Measurements from ENCODE around the gene CTNND2.

CTNND2 gene

GRCh38 chr5:11780641-11781345 is 123.5 kb downstream of the CTNND2 start:
- no peak for DNase-seq (ENCODE audit: low read depth)

DNA sequence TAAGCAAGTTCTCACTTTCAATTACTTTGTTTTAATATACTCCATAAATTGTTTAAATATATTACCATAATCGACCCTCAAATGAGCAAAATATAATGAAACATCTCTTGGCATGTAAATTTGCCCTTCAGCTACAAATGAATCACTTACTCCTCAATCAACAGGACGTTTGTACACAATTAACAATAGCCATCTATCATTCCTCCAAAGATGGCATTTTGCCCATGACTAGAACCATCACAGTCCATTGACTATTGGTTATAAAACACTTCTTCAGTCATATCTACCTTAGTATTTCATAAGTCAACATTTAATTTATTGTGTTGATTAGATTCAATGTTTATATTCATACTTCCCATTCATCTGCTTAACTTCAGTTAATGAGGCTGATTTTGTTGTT is 127.2 kb downstream of the CTNND2 start:
- no peak for DNase-seq (ENCODE audit: low read depth)

DNA sequence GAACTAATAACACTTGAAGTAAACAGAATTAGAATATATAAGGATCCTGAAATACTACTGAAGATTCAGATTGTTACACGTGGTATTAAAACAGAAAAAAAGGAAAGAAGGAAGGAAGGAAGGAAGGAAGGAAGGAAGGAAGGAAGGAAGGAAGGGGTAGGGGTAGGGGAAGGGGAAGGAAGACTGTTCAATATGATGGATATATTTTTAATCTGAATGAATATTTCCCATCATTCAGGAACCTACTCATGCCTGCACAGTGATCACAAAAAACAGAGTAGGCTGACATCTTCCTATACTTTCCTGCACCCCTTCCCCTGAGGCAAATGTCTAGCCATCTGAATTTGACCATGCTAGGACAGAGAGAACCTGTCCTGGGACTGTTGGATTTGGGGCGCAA is 133.9 kb downstream of the CTNND2 start:
- DNase-seq (ENCODE audit: low read depth) = no peak

- no peak for DNase-seq (ENCODE audit: low read depth)
Observed at GRCh38 chr5:11760934-11761603, 143.2 kb downstream of the CTNND2 start.

DNA sequence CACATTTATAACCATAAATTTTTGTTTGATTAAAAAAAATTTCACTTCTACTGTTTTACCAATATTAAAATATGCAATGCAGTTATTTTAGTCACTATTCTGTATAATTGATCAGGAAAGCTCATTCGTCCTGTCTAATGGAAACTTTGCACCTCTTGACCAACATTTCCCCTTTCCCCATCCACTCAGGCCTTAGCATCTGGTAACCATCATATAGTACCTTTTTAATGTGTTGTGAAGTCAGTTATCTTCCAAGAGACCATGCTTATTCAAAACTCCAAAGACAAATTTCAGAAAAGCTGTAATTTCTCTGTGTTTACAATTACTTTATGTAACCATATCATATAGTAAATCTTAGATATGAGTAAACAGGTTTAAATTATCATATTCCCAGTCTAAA is 145.9 kb downstream of the CTNND2 start:
- no peak for DNase-seq (ENCODE audit: low read depth)

DNA sequence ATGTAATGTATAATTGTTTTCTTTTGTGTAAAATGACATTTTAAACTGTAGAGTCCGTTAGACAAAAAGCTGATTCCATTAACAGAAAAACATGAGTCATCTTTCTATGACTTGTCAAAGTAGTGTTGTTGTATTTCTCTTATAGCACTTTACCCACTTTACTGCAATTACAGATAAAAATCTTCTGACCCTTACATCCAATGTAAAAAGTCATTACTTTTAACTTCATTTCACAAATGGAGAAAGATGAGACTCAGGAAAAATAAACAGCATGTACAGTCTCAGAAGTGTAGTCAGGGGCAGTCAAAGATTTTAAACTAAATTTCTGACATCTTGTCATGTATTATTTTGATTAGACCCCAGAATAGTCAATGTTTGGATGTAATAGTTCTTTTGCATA is 146.6 kb downstream of the CTNND2 start:
- no peak for DNase-seq (ENCODE audit: low read depth)

- DNase-seq (ENCODE audit: low read depth) = no peak
Observed at GRCh38 chr5:11737010-11737409, 167.2 kb downstream of the CTNND2 start.

DNA sequence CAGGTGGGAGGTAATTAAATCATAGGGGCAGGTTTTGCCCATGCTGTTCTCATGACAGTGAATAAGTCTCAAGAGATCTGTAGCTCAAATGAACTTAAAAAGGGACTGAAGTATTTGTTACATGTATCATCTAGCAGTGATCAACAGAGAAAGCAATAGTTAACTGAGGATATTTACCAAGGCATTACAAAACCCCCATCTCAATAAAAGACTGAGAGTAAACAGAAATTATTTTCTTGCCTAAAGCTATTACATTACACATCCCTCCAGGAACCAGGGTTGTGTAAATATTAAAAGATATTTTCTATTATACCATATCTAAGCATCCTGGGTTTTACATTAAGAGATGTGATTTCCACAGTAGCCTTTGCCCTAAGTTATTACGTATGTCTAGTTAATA is 169.9 kb downstream of the CTNND2 start:
- DNase-seq (ENCODE audit: low read depth) = no peak

DNA sequence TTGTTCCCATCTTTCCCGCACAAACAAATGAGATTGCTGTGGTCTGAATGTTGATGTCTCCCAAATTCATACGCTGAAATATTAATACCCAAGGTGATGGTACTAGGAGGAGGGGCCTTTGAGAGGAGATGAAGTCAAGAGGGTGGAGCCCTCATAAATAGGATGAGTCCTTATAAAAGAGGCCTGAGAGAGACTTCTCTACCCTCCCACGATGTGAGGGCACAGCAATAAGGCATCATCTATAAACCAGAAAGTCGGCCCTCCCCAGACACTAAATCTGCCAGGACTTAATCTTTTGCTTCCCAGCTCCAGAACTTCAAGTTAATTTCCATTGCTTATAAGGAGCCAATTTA is 170.4 kb downstream of the CTNND2 start:
- DNase-seq (ENCODE audit: low read depth) = no peak

- DNase-seq (ENCODE audit: low read depth) = no peak
Observed at GRCh38 chr5:11733185-11733839, 170.9 kb downstream of the CTNND2 start.

- DNase-seq (ENCODE audit: low read depth) = no peak
Observed at GRCh38 chr5:11724940-11725339, 179.3 kb downstream of the CTNND2 start.

GRCh38 chr5:11719888-11720481 is 184.3 kb downstream of the CTNND2 start:
- DNase-seq (ENCODE audit: low read depth) = peak; percentile 36

DNA sequence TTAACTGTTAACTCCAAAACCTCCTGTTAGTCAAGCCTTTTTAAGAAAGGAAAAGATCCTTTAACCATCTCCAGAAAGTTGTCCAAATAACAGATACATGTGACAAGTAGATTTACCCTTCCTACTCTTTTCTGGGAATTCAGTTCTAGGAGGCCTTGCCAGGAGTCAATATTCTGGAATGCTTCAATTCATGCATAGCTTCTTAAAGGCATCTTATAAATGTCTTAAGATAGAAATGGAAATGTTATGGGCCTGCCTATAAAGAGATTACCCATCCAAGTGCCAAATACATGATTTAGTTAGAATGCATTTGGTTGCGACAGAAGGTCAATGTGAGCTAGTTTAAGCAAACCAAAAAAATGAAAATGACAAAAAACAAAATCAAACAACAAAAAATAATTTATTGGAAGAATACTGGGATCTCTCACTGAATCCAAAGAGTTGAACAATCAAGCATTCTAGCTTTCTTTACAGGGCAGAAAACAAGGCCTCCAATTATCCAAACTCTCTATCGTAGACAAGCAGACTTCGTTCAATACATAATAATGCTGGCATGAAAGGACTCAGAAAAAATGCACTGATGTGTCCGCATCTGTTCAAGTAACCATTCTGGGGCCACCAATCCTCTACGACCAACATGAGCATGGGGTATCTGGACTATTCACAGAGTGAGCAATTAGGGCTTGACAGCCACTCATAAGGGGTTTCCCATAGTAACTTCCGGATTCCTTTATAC is 188.6 kb downstream of the CTNND2 start:
- DNase-seq (ENCODE audit: low read depth) = no peak

GRCh38 chr5:11711932-11712331 is 192.3 kb downstream of the CTNND2 start:
- no peak for DNase-seq (ENCODE audit: low read depth)

GRCh38 chr5:11709021-11709420 is 195.2 kb downstream of the CTNND2 start:
- DNase-seq (ENCODE audit: low read depth) = no peak

DNA sequence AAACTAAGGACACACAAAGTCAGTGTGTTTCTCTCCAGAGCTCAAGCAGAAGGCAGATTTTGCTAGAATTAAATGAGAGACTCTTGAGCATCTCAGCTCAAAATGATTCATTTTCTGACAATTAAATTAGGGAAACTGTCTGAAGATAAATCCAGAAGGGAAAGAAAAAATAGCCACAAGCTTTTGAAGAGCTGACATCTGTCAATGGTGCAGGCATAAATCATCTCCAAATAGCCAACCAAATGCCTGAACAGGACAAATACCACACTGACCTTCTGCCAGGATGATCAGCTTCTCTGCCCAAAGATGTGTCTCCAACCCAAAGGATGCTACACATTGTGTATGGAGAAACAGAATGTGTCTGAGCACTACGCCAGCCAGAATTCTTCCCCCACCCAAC is 199.3 kb downstream of the CTNND2 start:
- DNase-seq (ENCODE audit: low read depth) = no peak

GRCh38 chr5:11700391-11700790 is 203.9 kb downstream of the CTNND2 start:
- no peak for DNase-seq (ENCODE audit: low read depth)

DNA sequence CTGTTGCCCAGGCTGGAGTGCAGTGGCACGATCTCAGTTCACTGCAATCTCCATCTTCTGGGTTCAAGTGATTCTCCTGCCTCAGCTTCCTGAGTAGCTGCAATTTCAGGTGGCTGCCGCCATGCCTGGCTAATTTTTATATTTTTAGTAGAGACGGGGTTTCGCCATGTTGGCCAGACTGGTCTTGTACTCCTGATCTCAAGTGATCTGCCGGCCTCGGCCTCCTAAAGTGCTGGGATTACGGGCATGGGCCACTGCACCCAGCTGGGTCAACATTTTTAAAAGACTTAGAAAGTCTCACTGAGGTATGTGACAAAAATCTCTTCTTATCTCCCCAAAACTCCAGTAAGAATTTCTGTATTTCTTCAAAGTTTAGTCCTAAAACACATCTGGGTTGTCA is 211.6 kb downstream of the CTNND2 start:
- DNase-seq (ENCODE audit: low read depth) = no peak

GRCh38 chr5:11687498-11687897 is 216.7 kb downstream of the CTNND2 start:
- DNase-seq (ENCODE audit: low read depth) = no peak

- no peak for DNase-seq (ENCODE audit: low read depth)
Observed at GRCh38 chr5:11684607-11685006, 219.6 kb downstream of the CTNND2 start.

DNA sequence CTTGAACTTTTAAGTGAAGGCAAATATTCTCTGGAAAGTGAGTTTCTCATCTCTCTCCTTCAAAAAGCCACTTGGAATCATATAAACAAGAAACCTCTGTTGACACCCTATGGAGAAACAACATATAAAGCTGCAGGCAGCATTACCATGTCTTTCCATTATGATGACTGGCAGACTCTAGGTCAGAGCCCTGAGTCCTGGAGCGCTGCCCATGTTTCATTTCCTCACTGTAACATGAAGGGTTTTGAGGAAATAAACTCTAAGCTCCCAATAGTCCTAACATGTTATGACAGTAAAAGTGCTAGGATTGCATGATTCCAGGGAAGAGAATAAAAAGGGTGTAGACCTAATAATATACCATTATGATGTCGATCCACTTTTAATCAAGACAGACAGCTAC is 220.6 kb downstream of the CTNND2 start:
- DNase-seq (ENCODE audit: low read depth) = no peak

DNA sequence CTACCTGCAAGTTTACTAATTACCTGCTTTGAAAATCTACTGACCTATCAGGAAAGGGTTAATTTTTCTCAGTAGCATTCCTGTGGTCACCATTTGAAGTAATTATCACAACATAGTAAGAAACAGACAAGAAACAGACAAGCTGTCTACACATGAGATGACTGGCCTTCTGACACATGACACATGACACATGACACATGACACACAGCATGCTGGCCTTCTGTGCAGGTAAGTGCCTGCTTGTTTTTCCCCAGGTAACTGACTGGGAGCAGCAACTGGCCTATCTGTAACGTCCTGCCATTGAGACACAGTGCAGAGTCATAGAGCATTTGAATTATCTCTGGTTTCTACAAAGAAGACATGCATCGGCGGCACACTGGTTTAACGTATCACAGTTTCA is 222.4 kb downstream of the CTNND2 start:
- DNase-seq (ENCODE audit: low read depth) = no peak
